ENCODE results near the gene MIER1. TPM values are rescaled to one million over a fixed set of nuclear protein-coding genes. Genes with fewer than 3 reads are reported as not detected.

Gene MIER1
- total and polyA plus RNA-seq, 9 of the 15 experiments (the other 6 are each of a cell fraction or from before 2014, with no cell fraction given): 13.9 to 34.8 (median 21.5) TPM

DNA sequence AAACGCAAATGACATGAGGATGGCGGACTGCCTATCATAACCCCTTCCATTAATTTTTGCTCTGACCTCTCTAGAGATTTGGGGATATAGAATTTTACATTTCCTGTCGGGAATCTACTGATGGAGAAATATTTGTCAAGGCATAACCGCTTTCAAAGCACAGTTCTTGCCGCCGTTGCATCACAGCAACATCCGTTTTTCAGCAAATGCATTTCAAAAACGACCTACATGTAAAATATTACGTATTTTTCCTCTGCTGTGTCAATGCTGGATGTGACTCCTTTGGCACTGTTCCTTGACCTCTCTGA lies 4.9 kb downstream of the MIER1 start (continued):
- peak; percentile 46 for TF ChIP-seq FOXM1 (IDR thresholded peaks at IDR 0.05; ENCODE audit: low read depth)
- TF ChIP-seq FOXM1 (CRISPR knock-in tag; IDR thresholded peaks at IDR 0.05; ENCODE audit: low read depth): no peak
- TF ChIP-seq BRD9 (IDR thresholded peaks at IDR 0.05; ENCODE audit: low read depth, partially characterized antibody): peak; percentile 80
- peak; percentile 82 for TF ChIP-seq CEBPG (CRISPR knock-in tag; IDR thresholded peaks at IDR 0.05)
- peak; percentile 78 to 88 for TF ChIP-seq CEBPG (tag; conservative IDR thresholded peaks at IDR 0.05 in 1 of 2, IDR thresholded peaks at IDR 0.05 in 1 of 2)
- peak; percentile 40; the same call in 1 of the 2 replicates for TF ChIP-seq SMARCA4 (IDR thresholded peaks at IDR 0.05)
- TF ChIP-seq ZNF318 (IDR thresholded peaks at IDR 0.05; ENCODE audit: borderline replicate concordance in 1 of 2, low read depth in 1 of 2): 0 out of 4 replicates have a peak, but pooled peaks of 1 of the 2 experiments have one; percentile 17
- TF ChIP-seq CEBPB (tag; IDR thresholded peaks at IDR 0.05): peak; percentile 84
- 0 out of 2 replicates have a peak, but pooled peaks have one; percentile 27 for TF ChIP-seq ZNF212 (CRISPR knock-in tag; IDR thresholded peaks at IDR 0.05)
- TF ChIP-seq, protein P1, sequence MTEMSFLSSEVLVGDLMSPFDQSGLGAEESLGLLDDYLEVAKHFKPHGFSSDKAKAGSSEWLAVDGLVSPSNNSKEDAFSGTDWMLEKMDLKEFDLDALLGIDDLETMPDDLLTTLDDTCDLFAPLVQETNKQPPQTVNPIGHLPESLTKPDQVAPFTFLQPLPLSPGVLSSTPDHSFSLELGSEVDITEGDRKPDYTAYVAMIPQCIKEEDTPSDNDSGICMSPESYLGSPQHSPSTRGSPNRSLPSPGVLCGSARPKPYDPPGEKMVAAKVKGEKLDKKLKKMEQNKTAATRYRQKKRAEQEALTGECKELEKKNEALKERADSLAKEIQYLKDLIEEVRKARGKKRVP (CRISPR knock-in tag; IDR thresholded peaks at IDR 0.05): 0 out of 2 replicates have a peak, but pooled peaks have one; percentile 59
- no peak for TF ChIP-seq EP300 (IDR thresholded peaks at IDR 0.05; ENCODE audit: low read length)
- peak; percentile 67 for TF ChIP-seq HDAC2 (IDR thresholded peaks at IDR 0.05)
- TF ChIP-seq NBN (IDR thresholded peaks at IDR 0.05; ENCODE audit: low read depth): peak; percentile 50; the same call in 1 of the 2 replicates
- TF ChIP-seq ETV1 (tag; conservative IDR thresholded peaks at IDR 0.05; ENCODE audit: low read depth): peak; percentile 56
- no peak for TF ChIP-seq BRCA1 (IDR thresholded peaks at IDR 0.05)
- TF ChIP-seq BRCA1 (CRISPR knock-in tag; IDR thresholded peaks at IDR 0.05): no peak
- no peak for TF ChIP-seq MYC (IDR thresholded peaks at IDR 0.05; ENCODE audit: low read depth, low read length)
- TF ChIP-seq MYC (CRISPR knock-in tag; IDR thresholded peaks at IDR 0.05; ENCODE audit: borderline replicate concordance, low read depth): 0 out of 2 replicates have a peak, but pooled peaks have one; percentile 38
- TF ChIP-seq RAD51 (IDR thresholded peaks at IDR 0.05; ENCODE audit: borderline replicate concordance, low read depth): no peak
- TF ChIP-seq, protein P2, sequence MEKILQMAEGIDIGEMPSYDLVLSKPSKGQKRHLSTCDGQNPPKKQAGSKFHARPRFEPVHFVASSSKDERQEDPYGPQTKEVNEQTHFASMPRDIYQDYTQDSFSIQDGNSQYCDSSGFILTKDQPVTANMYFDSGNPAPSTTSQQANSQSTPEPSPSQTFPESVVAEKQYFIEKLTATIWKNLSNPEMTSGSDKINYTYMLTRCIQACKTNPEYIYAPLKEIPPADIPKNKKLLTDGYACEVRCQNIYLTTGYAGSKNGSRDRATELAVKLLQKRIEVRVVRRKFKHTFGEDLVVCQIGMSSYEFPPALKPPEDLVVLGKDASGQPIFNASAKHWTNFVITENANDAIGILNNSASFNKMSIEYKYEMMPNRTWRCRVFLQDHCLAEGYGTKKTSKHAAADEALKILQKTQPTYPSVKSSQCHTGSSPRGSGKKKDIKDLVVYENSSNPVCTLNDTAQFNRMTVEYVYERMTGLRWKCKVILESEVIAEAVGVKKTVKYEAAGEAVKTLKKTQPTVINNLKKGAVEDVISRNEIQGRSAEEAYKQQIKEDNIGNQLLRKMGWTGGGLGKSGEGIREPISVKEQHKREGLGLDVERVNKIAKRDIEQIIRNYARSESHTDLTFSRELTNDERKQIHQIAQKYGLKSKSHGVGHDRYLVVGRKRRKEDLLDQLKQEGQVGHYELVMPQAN (IDR thresholded peaks at IDR 0.05; ENCODE audit: borderline replicate concordance): peak; percentile 41; the same call in 1 of the 2 replicates

Measured in K562 (cell line).